AG04449 (cell line): ENCODE results near the gene MT1B.
A peak's percentile ranks its signal among the peaks of the same experiment; 100 is the strongest.

Source experiments
- CTCF ChIA-PET: fragments of 350-600 bp; formaldehyde crosslinking; extraction: SDS; loops from one replicate; lab custom pipeline; 2021; ENCODE audit warnings: antibody characterized with exemption; lab: Yijun Ruan, JAX
- POLR2A ChIA-PET: fragments of 400-600, 350-600 bp; formaldehyde crosslinking; extraction: SDS; loops from one replicate; lab custom pipeline; 2020; ENCODE audit warnings: antibody characterized with exemption, inconsistent platforms; lab: Yijun Ruan, JAX
- DNase-seq: peaks from one replicate; pipeline ENCODE4 v3.0.0-alpha.2; 2010; ENCODE audit warnings: low read depth, low spot score
- H3K4me3 ChIP-seq: 2 replicates; pipeline ENCODE4 v1.5.1; 2011; ENCODE audit warnings: low read depth, mild to moderate bottlenecking, control low read depth, low read length
- CTCF ChIP-seq: IDR thresholded peaks from one replicate; pipeline ENCODE4 v1.5.1; 2011; ENCODE audit warnings: mild to moderate bottlenecking, moderate library complexity, low read length, control low read depth, inconsistent platforms; ENCODE audit not compliant: insufficient read depth; ENCODE audit errors: missing control alignments

Gene MT1B

GRCh38 chr16:56651586-56651985, at the start of gene MT1B:
TSS of gene MT1B (plus strand) at chr16:56651886. CDS start at chr16:56651954, 68 bp downstream.
- TF ChIP-seq CTCF = no peak
- DNase-seq = no peak
- no peak within 1 kb of the TSS for H3K4me3 ChIP-seq
- POLR2A ChIA-PET = no interaction called here
- CTCF ChIA-PET = no interaction called here

GRCh38 chr16:56603589-56603988, 48.1 kb upstream of the MT1B start:
- TF ChIP-seq CTCF = peak; percentile 58
- CTCF ChIA-PET = interaction anchor here (0.6 to 10.2 kb wide), 16 partner anchors 10 to 183 kb away, joined by 3 to 174 read pairs (median 4); partner anchors contain the start of gene BBS2
- H3K4me3 ChIP-seq = no peak overlapping the region
- no peak for DNase-seq
- POLR2A ChIA-PET = interaction anchor here (1.2 to 17.5 kb wide), 2 partner anchors 23 to 99 kb away, joined by 3 to 263 read pairs; partner anchors contain the start of gene MT1E

GRCh38 chr16:56604966-56605365, 46.7 kb upstream of the MT1B start:
- POLR2A ChIA-PET = interaction anchor here (17.5 kb wide), 1 partner anchor 21 kb away, joined by 263 read pairs; the partner anchor contains the start of gene MT1E
- CTCF ChIA-PET = interaction anchor here (0.6 to 10.2 kb wide), 14 partner anchors 8 to 126 kb away, joined by 3 to 174 read pairs (median 3); no protein-coding TSS in a partner anchor
- DNase-seq = no peak
- no peak overlapping the region for H3K4me3 ChIP-seq
- TF ChIP-seq CTCF = no peak

GRCh38 chr16:56605475-56605874, 46.2 kb upstream of the MT1B start:
- TF ChIP-seq CTCF = no peak
- POLR2A ChIA-PET = interaction anchor here (17.5 kb wide), 1 partner anchor 21 kb away, joined by 263 read pairs; the partner anchor contains the start of gene MT1E
- no peak for DNase-seq
- no peak overlapping the region for H3K4me3 ChIP-seq
- CTCF ChIA-PET = interaction anchor here (0.6 to 10.2 kb wide), 14 partner anchors 8 to 123 kb away, joined by 3 to 174 read pairs (median 3); no protein-coding TSS in a partner anchor

GRCh38 chr16:56606071-56606475, 45.6 kb upstream of the MT1B start:
- CTCF ChIA-PET = interaction anchor here (0.8 to 10.2 kb wide), 12 partner anchors 9 to 123 kb away, joined by 3 to 174 read pairs (median 3); no protein-coding TSS in a partner anchor
- no peak overlapping the region for H3K4me3 ChIP-seq
- POLR2A ChIA-PET = interaction anchor here (0.8 to 17.5 kb wide), 2 partner anchors 20 to 155 kb away, joined by 3 to 263 read pairs; partner anchors contain the start of genes MT1E, NUDT21 and OGFOD1
- no peak for DNase-seq
- TF ChIP-seq CTCF = no peak

GRCh38 chr16:56606476-56607108, 45.1 kb upstream of the MT1B start:
- no peak for DNase-seq
- CTCF ChIA-PET = interaction anchor here (0.8 to 10.2 kb wide), 8 partner anchors 19 to 102 kb away, joined by 3 to 174 read pairs (median 8); no protein-coding TSS in a partner anchor

More at GRCh38 chr16:56606476-56607108, 45.1 kb upstream of the MT1B start:
- no peak for TF ChIP-seq CTCF
- peak overlapping the region; percentile 41 for H3K4me3 ChIP-seq
- POLR2A ChIA-PET = interaction anchor here (0.8 to 17.5 kb wide), 3 partner anchors 20 to 217 kb away, joined by 3 to 263 read pairs (median 3); partner anchors contain the start of genes MT1E, NUDT21 and OGFOD1
